GM12874 (cell line): ENCODE data around the gene HOXB4.

Experiments
- CTCF ChIP-seq: IDR thresholded peaks from 2 replicates; pipeline ENCODE4 v1.5.1; 2011; ENCODE audit warnings: low read depth, mild to moderate bottlenecking, control low read depth, low read length, moderate library complexity; ENCODE audit not compliant: insufficient read depth

HOXB4 gene

GRCh38 chr17:48563385-48563838 is 14.7 kb downstream of the HOXB4 start:
- no peak for TF ChIP-seq CTCF

GRCh38 chr17:48562934-48563333 is 15.2 kb downstream of the HOXB4 start:
- TF ChIP-seq CTCF = no peak

GRCh38 chr17:48561884-48562810 is 16.0 kb downstream of the HOXB4 start:
- TF ChIP-seq CTCF = peak; percentile 65

- TF ChIP-seq CTCF = no peak
These were observed 18.0 kb downstream of the HOXB4 start for GRCh38 chr17:48559840-48560817.

- TF ChIP-seq CTCF = no peak
These were observed 18.9 kb downstream of the HOXB4 start for GRCh38 chr17:48559122-48559839.

- no peak for TF ChIP-seq CTCF
These were observed 19.4 kb downstream of the HOXB4 start for GRCh38 chr17:48558831-48559121.
